HepG2 (cell line): ENCODE data around the gene TUBE1.

Experiments used
- BRCA1 ChIP-seq: sonication (generic); formaldehyde crosslinking; IDR thresholded peaks from 2 replicates; pipeline ENCODE4 v1.4.0; 2020; ENCODE audit warnings: missing genetic modification reagents
- CEBPG ChIP-seq: IDR thresholded peaks from 2 replicates; pipeline ENCODE4 v1.6.1; 2016
- CHD2 ChIP-seq: IDR thresholded peaks from 2 replicates; pipeline ENCODE4 v1.6.1; 2011; ENCODE audit warnings: low read depth, low read length, improper control_type of control experiment
- CTCF ChIP-seq: sonication (generic); formaldehyde crosslinking; IDR thresholded peaks from 2 replicates; pipeline ENCODE4 v1.5.0; 2020; ENCODE audit warnings: mild to moderate bottlenecking, missing genetic modification reagents, moderate library complexity
- FUBP1 ChIP-seq: sonication (generic); formaldehyde crosslinking; IDR thresholded peaks from 2 replicates; pipeline ENCODE4 v1.5.1; 2020; ENCODE audit warnings: missing genetic modification reagents, mild to moderate bottlenecking, borderline replicate concordance
- HOXA3 ChIP-seq: sonication (generic); formaldehyde crosslinking; IDR thresholded peaks from 2 replicates; pipeline ENCODE4 v1.5.0; 2020; ENCODE audit warnings: missing genetic modification reagents
- MATR3 ChIP-seq: sonication (generic); formaldehyde crosslinking; IDR thresholded peaks from 2 replicates; pipeline ENCODE4 v1.4.0; 2020; ENCODE audit warnings: missing genetic modification reagents
- MAZ ChIP-seq, 2 experiments: sonication (generic) in 1 of 2; formaldehyde crosslinking in 1 of 2; IDR thresholded peaks; 2 replicates each; pipeline versions ENCODE4 v1.5.0 to v1.6.1; 2012 to 2020; ENCODE audit warnings: low read depth in 2 of 2, mild to moderate bottlenecking in 2 of 2, borderline replicate concordance in 1 of 2, improper control_type of control experiment in 1 of 2, low read length in 1 of 2, missing genetic modification reagents in 1 of 2, moderate library complexity in 1 of 2
- ZNF121 ChIP-seq: sonication (generic); formaldehyde crosslinking; IDR thresholded peaks from 2 replicates; pipeline ENCODE4 v1.5.0; 2020; ENCODE audit warnings: mild to moderate bottlenecking, missing genetic modification reagents
- ZNF232 ChIP-seq: sonication (generic); formaldehyde crosslinking; IDR thresholded peaks from 2 replicates; pipeline ENCODE4 v1.4.0; 2020; ENCODE audit warnings: missing genetic modification reagents, borderline replicate concordance
- ZNF740 ChIP-seq: sonication (generic); formaldehyde crosslinking; IDR thresholded peaks from 2 replicates; pipeline ENCODE4 v1.4.0; 2020; ENCODE audit warnings: missing genetic modification reagents
- TF ChIP-seq, protein P1 (sequence below): sonication (generic); formaldehyde crosslinking; IDR thresholded peaks from 2 replicates; pipeline ENCODE4 v1.5.1; 2020; ENCODE audit warnings: mild to moderate bottlenecking, missing genetic modification reagents, moderate library complexity
- TF ChIP-seq, protein P2 (sequence below): sonication (generic); formaldehyde crosslinking; IDR thresholded peaks from 2 replicates; pipeline ENCODE4 v1.9.0; 2021; ENCODE audit warnings: missing genetic modification reagents, borderline replicate concordance

DNA sequence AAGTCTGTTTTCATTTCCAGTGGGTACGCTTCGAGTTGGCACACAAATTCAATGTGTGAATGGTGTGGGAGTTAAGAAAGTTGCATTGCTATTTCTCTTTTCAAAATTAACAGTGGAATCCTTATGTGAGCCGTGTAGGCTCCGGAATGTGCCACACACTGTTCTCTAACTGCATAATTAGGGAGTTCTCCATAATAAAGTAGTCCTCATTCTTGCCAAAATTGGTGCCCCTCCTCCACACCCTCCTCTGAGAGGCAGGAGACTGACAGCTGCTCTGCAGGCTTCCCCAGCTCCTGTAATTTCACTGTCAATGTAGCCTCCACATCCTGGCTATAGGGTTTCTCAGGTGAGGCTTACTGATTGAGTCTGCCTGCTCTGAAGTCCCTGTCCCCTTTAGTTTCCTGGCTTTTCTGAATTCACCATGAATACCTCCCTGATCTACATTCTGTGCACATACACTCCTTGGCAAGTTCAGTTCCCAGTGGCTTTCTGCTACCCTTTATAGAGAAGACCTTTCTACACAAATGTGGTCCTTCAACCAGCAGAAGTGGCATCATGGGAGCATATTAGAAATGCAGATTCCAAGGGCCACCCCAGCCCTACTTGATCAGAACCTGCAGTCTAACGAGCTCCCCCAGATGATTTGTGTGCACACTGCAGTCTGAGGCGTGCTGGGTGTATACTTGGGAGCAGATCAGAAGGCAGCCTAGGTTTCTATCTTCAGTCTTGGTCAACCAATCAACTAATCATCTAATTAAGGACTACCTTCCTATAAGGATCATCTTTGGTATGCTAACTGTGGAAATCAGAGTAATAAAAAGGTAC, 53.3 kb downstream of the TUBE1 start:
- TF ChIP-seq CHD2 (no peak), BRCA1 (CRISPR knock-in tag) (no peak), ZNF232 (CRISPR knock-in tag) (no peak), FUBP1 (CRISPR knock-in tag) (no peak), ZNF740 (no peak), HOXA3 (CRISPR knock-in tag) (no peak), ZNF121 (CRISPR knock-in tag) (no peak), CTCF (CRISPR knock-in tag) (no peak), CEBPG (no peak), MAZ (IDR thresholded peaks at IDR 0.05; ENCODE audit: borderline replicate concordance, low read depth, low read length) (no peak), MAZ (CRISPR knock-in tag; IDR thresholded peaks at IDR 0.05; ENCODE audit: low read depth) (no peak), MATR3 (CRISPR knock-in tag) (no peak)
- TF ChIP-seq, protein P1, sequence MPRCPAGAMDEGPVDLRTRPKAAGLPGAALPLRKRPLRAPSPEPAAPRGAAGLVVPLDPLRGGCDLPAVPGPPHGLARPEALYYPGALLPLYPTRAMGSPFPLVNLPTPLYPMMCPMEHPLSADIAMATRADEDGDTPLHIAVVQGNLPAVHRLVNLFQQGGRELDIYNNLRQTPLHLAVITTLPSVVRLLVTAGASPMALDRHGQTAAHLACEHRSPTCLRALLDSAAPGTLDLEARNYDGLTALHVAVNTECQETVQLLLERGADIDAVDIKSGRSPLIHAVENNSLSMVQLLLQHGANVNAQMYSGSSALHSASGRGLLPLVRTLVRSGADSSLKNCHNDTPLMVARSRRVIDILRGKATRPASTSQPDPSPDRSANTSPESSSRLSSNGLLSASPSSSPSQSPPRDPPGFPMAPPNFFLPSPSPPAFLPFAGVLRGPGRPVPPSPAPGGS (CRISPR knock-in tag): no peak
- TF ChIP-seq, protein P2, sequence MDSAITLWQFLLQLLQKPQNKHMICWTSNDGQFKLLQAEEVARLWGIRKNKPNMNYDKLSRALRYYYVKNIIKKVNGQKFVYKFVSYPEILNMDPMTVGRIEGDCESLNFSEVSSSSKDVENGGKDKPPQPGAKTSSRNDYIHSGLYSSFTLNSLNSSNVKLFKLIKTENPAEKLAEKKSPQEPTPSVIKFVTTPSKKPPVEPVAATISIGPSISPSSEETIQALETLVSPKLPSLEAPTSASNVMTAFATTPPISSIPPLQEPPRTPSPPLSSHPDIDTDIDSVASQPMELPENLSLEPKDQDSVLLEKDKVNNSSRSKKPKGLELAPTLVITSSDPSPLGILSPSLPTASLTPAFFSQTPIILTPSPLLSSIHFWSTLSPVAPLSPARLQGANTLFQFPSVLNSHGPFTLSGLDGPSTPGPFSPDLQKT (CRISPR knock-in tag): no peak
